Activated CD8-positive, alpha-beta T cell treated with anti-CD3 and anti-CD28 coated beads, Interleukin-2, amount 10 ng/mL, durations not matched to agents 7 days and 5 days (primary cell): Measurements from ENCODE around the gene USP17L5. TPM values are rescaled to one million over a fixed set of nuclear protein-coding genes. Genes with fewer than 3 reads are reported as not detected.
"Not testable (repeated sequence)": the region's sequence is repeated elsewhere in the genome, so short reads cannot be mapped to it uniquely, and the experiment has no call there.

Experiments used
- ATAC-seq: fragments of 150-1000 bp; cut with Tn5 transposase; one replicate; pipeline ENCODE4 v1.10.0; 2021; ENCODE audit warnings: moderate library complexity
- CTCF ChIA-PET: fragments of 350-600 bp; sonication (Branson Sonifier 250); formaldehyde crosslinking; loops from one replicate; lab custom pipeline; 2021; ENCODE audit warnings: antibody characterized with exemption; lab: Charles Lee
- POLR2A ChIA-PET: fragments of 350-600 bp; sonication (Branson Sonifier 250); formaldehyde crosslinking; loops from one replicate; lab custom pipeline; 2021; ENCODE audit warnings: antibody characterized with exemption; lab: Charles Lee
- DNase-seq: peaks from one replicate; pipeline ENCODE4 v3.0.0-alpha.2; 2020
- H3K27ac Mint-ChIP-seq: one replicate; pipeline ENCODE4 v1.8.0; 2021; ENCODE audit warnings: mild to moderate bottlenecking, mixed read lengths
- H3K27me3 Mint-ChIP-seq: one replicate; pipeline ENCODE4 v1.8.0; 2021; ENCODE audit warnings: low read depth, mixed read lengths
- H3K36me3 Mint-ChIP-seq: one replicate; pipeline ENCODE4 v1.8.0; 2021; ENCODE audit warnings: low read depth, mixed read lengths
- H3K4me1 Mint-ChIP-seq: one replicate; pipeline ENCODE4 v1.8.0; 2021; ENCODE audit warnings: low read depth, mixed read lengths
- H3K4me3 Mint-ChIP-seq: one replicate; pipeline ENCODE4 v1.8.0; 2021; ENCODE audit warnings: mild to moderate bottlenecking, mixed read lengths
- H3K9me3 Mint-ChIP-seq: one replicate; pipeline ENCODE4 v1.8.0; 2022; ENCODE audit warnings: mixed read lengths; ENCODE audit not compliant: insufficient read depth
- total RNA-seq, 2 experiments: library from RNA; stranded (reverse); gene quantifications; one replicate each; pipeline ENCODE4 v1.2.3, GENCODE V29; 2021

USP17L5 gene, protein sequence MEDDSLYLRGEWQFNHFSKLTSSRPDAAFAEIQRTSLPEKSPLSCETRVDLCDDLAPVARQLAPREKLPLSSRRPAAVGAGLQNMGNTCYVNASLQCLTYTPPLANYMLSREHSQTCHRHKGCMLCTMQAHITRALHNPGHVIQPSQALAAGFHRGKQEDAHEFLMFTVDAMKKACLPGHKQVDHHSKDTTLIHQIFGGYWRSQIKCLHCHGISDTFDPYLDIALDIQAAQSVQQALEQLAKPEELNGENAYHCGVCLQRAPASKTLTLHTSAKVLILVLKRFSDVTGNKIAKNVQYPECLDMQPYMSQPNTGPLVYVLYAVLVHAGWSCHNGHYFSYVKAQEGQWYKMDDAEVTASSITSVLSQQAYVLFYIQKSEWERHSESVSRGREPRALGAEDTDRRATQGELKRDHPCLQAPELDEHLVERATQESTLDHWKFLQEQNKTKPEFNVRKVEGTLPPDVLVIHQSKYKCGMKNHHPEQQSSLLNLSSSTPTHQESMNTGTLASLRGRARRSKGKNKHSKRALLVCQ
- not detected for total RNA-seq

DNA sequence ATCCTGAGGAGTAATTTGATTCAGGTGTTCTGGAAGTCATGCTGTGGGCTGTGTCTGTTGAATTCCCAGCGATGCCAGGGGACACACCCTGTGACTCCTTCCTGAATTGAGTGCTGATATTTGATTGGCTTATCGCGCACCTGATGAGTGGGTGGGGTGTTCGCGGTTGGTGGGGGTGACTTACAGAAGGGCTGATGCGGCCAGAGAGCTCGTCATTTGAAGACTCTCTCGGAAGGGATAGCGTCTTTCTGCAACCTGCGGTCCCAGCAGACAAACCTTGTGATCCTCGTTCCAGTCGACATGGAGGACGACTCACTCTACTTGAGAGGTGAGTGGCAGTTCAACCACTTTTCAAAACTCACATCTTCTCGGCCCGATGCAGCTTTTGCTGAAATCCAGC, at the start of gene USP17L5:
Gene USP17L5, plus strand, starts transcription at position 301 of the 400 bp plus-strand sequence. Its CDS starts 0 bp downstream, at position 301.
- POLR2A ChIA-PET, H3K36me3 Mint-ChIP-seq, DNase-seq, ATAC-seq, H3K27me3 Mint-ChIP-seq, H3K4me3 Mint-ChIP-seq, H3K27ac Mint-ChIP-seq, H3K4me1 Mint-ChIP-seq, H3K9me3 Mint-ChIP-seq, CTCF ChIA-PET: not testable (repeated sequence)

DNA sequence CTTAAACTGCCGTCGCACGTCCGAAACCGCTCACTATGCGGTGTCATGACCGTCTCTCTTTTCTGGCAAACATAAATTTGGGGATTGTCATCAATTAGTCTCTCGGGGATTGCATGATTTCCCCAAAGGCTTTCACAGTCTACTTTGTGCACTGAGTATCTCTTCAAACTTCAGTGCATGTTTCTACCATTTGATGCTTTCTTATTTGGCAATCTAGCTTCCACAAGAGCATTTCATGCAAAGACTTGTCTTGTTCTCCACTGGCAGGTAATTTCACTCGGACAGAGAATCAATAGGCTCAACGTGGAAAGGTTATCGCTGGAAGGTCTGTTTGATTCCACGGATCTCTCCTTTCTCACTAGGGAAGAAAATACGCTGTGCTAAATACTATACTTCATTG, 15.0 kb upstream of the USP17L5 start:
- DNase-seq, H3K36me3 Mint-ChIP-seq, CTCF ChIA-PET, H3K27ac Mint-ChIP-seq, ATAC-seq, H3K9me3 Mint-ChIP-seq, H3K4me3 Mint-ChIP-seq, H3K4me1 Mint-ChIP-seq, POLR2A ChIA-PET, H3K27me3 Mint-ChIP-seq: not testable (repeated sequence)

DNA sequence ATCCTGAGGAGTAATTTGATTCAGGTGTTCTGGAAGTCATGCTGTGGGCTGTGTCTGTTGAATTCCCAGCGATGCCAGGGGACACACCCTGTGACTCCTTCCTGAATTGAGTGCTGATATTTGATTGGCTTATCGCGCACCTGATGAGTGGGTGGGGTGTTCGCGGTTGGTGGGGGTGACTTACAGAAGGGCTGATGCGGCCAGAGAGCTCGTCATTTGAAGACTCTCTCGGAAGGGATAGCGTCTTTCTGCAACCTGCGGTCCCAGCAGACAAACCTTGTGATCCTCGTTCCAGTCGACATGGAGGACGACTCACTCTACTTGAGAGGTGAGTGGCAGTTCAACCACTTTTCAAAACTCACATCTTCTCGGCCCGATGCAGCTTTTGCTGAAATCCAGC, 14.3 kb upstream of the USP17L5 start, which contains the start of gene USP17L24:
Gene USP17L24, plus strand, starts transcription at position 301 of the 400 bp plus-strand sequence. Its CDS starts 0 bp downstream, at position 301.
- H3K4me3 Mint-ChIP-seq, POLR2A ChIA-PET, H3K36me3 Mint-ChIP-seq, H3K4me1 Mint-ChIP-seq, ATAC-seq, H3K27ac Mint-ChIP-seq, DNase-seq, H3K9me3 Mint-ChIP-seq, CTCF ChIA-PET, H3K27me3 Mint-ChIP-seq: not testable (repeated sequence)

DNA sequence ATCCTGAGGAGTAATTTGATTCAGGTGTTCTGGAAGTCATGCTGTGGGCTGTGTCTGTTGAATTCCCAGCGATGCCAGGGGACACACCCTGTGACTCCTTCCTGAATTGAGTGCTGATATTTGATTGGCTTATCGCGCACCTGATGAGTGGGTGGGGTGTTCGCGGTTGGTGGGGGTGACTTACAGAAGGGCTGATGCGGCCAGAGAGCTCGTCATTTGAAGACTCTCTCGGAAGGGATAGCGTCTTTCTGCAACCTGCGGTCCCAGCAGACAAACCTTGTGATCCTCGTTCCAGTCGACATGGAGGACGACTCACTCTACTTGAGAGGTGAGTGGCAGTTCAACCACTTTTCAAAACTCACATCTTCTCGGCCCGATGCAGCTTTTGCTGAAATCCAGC, 9.6 kb upstream of the USP17L5 start, which contains the start of gene USP17L25:
Gene USP17L25, plus strand, starts transcription at position 301 of the 400 bp plus-strand sequence. Its CDS starts 0 bp downstream, at position 301.
- H3K4me3 Mint-ChIP-seq, H3K4me1 Mint-ChIP-seq, CTCF ChIA-PET, H3K27ac Mint-ChIP-seq, H3K27me3 Mint-ChIP-seq, DNase-seq, ATAC-seq, H3K9me3 Mint-ChIP-seq, POLR2A ChIA-PET, H3K36me3 Mint-ChIP-seq: not testable (repeated sequence)

DNA sequence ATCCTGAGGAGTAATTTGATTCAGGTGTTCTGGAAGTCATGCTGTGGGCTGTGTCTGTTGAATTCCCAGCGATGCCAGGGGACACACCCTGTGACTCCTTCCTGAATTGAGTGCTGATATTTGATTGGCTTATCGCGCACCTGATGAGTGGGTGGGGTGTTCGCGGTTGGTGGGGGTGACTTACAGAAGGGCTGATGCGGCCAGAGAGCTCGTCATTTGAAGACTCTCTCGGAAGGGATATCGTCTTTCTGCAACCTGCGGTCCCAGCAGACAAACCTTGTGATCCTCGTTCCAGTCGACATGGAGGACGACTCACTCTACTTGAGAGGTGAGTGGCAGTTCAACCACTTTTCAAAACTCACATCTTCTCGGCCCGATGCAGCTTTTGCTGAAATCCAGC, 4.8 kb upstream of the USP17L5 start, which contains the start of gene USP17L26:
Gene USP17L26, plus strand, starts transcription at position 301 of the 400 bp plus-strand sequence. Its CDS starts 0 bp downstream, at position 301.
- not testable (repeated sequence) for H3K27me3 Mint-ChIP-seq, DNase-seq

DNA sequence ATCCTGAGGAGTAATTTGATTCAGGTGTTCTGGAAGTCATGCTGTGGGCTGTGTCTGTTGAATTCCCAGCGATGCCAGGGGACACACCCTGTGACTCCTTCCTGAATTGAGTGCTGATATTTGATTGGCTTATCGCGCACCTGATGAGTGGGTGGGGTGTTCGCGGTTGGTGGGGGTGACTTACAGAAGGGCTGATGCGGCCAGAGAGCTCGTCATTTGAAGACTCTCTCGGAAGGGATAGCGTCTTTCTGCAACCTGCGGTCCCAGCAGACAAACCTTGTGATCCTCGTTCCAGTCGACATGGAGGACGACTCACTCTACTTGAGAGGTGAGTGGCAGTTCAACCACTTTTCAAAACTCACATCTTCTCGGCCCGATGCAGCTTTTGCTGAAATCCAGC, 4.6 kb downstream of the USP17L5 start, which contains the start of gene USP17L27:
Gene USP17L27, plus strand, starts transcription at position 301 of the 400 bp plus-strand sequence. Its CDS starts 0 bp downstream, at position 301.
- POLR2A ChIA-PET, H3K4me1 Mint-ChIP-seq, H3K36me3 Mint-ChIP-seq, ATAC-seq, H3K27ac Mint-ChIP-seq, H3K4me3 Mint-ChIP-seq, CTCF ChIA-PET, DNase-seq, H3K9me3 Mint-ChIP-seq, H3K27me3 Mint-ChIP-seq: not testable (repeated sequence)

More for the DNA sequence above, 4.8 kb upstream of the USP17L5 start, which contains the start of gene USP17L26:
- H3K27ac Mint-ChIP-seq, H3K9me3 Mint-ChIP-seq, H3K4me3 Mint-ChIP-seq, POLR2A ChIA-PET, H3K4me1 Mint-ChIP-seq, ATAC-seq, CTCF ChIA-PET, H3K36me3 Mint-ChIP-seq: not testable (repeated sequence)

DNA sequence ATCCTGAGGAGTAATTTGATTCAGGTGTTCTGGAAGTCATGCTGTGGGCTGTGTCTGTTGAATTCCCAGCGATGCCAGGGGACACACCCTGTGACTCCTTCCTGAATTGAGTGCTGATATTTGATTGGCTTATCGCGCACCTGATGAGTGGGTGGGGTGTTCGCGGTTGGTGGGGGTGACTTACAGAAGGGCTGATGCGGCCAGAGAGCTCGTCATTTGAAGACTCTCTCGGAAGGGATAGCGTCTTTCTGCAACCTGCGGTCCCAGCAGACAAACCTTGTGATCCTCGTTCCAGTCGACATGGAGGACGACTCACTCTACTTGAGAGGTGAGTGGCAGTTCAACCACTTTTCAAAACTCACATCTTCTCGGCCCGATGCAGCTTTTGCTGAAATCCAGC, 9.4 kb downstream of the USP17L5 start, which contains the start of gene USP17L28:
Gene USP17L28, plus strand, starts transcription at position 301 of the 400 bp plus-strand sequence. Its CDS starts 0 bp downstream, at position 301.
- H3K36me3 Mint-ChIP-seq, H3K4me3 Mint-ChIP-seq, H3K4me1 Mint-ChIP-seq, DNase-seq, CTCF ChIA-PET, POLR2A ChIA-PET, H3K27me3 Mint-ChIP-seq, H3K9me3 Mint-ChIP-seq, ATAC-seq, H3K27ac Mint-ChIP-seq: not testable (repeated sequence)

DNA sequence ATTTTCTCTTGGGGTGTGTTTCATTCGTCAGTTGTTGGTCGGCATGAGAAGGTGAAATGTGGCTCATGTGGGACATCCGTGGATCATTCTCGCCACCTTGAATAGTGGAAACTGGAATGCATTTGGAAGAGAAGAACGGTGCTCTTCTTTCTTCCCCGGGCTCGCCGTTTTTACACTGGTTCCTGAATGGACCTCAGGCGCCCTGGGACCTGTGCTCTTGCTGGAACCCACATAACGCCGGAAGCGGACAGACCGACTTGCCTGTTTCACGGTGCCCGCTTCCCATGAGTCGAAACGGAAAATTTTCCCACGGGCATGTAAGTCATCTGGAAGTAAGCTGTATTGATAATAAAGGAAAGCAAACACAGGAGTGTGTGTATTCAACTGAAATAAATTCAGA, 11.7 kb downstream of the USP17L5 start:
- POLR2A ChIA-PET, H3K4me3 Mint-ChIP-seq, H3K36me3 Mint-ChIP-seq, H3K27ac Mint-ChIP-seq, CTCF ChIA-PET, DNase-seq, H3K27me3 Mint-ChIP-seq, H3K4me1 Mint-ChIP-seq, ATAC-seq, H3K9me3 Mint-ChIP-seq: not testable (repeated sequence)

DNA sequence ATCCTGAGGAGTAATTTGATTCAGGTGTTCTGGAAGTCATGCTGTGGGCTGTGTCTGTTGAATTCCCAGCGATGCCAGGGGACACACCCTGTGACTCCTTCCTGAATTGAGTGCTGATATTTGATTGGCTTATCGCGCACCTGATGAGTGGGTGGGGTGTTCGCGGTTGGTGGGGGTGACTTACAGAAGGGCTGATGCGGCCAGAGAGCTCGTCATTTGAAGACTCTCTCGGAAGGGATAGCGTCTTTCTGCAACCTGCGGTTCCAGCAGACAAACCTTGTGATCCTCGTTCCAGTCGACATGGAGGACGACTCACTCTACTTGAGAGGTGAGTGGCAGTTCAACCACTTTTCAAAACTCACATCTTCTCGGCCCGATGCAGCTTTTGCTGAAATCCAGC, 14.1 kb downstream of the USP17L5 start, which contains the start of gene USP17L29:
Gene USP17L29, plus strand, starts transcription at position 301 of the 400 bp plus-strand sequence. Its CDS starts 0 bp downstream, at position 301.
- H3K4me1 Mint-ChIP-seq, H3K4me3 Mint-ChIP-seq, H3K27me3 Mint-ChIP-seq, H3K9me3 Mint-ChIP-seq, CTCF ChIA-PET, DNase-seq, H3K36me3 Mint-ChIP-seq, H3K27ac Mint-ChIP-seq, POLR2A ChIA-PET, ATAC-seq: not testable (repeated sequence)

DNA sequence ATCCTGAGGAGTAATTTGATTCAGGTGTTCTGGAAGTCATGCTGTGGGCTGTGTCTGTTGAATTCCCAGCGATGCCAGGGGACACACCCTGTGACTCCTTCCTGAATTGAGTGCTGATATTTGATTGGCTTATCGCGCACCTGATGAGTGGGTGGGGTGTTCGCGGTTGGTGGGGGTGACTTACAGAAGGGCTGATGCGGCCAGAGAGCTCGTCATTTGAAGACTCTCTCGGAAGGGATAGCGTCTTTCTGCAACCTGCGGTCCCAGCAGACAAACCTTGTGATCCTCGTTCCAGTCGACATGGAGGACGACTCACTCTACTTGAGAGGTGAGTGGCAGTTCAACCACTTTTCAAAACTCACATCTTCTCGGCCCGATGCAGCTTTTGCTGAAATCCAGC, 23.6 kb downstream of the USP17L5 start, which contains the start of gene USP17L30:
Gene USP17L30, plus strand, starts transcription at position 301 of the 400 bp plus-strand sequence. Its CDS starts 0 bp downstream, at position 301.
- H3K36me3 Mint-ChIP-seq, H3K27me3 Mint-ChIP-seq, ATAC-seq, POLR2A ChIA-PET, H3K27ac Mint-ChIP-seq, H3K4me1 Mint-ChIP-seq, DNase-seq, H3K4me3 Mint-ChIP-seq, H3K9me3 Mint-ChIP-seq, CTCF ChIA-PET: not testable (repeated sequence)

DNA sequence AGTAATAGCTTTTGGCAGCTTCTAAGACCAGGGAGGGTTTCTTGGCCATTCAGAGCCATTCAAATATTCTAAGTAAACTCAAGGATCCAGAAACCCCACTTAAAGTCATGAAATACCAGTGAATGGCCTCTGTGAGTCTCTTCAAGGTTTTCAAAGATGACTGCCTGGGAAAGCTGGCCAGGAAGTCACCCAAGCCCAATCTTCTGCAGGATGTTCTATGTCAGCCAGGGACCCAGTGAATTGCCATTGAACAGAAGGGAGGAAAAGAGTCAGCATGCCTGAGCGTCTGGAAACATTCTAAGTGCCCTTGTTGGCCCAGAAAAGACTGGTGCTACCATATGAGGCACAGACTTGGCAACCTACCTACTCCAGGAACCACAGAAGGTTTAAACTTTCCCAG, 40.7 kb downstream of the USP17L5 start:
- H3K36me3 Mint-ChIP-seq, CTCF ChIA-PET, ATAC-seq, H3K4me3 Mint-ChIP-seq, H3K27me3 Mint-ChIP-seq, POLR2A ChIA-PET, H3K4me1 Mint-ChIP-seq, H3K9me3 Mint-ChIP-seq, H3K27ac Mint-ChIP-seq, DNase-seq: not testable (repeated sequence)
